ENCODE data around the gene CREB3. TPM values are rescaled to one million over a fixed set of nuclear protein-coding genes. Genes with fewer than 3 reads are reported as not detected.

Gene CREB3
- total and polyA plus RNA-seq, 12 donors, result 47.0 to 142 (median 59.0) TPM

GRCh38 chr9:35767458-35767857 lies 35.0 kb downstream of the CREB3 start:
- no peak overlapping the region for H3K4me3 ChIP-seq
- peaks cover 18 to 23% of the 10 kb centered on the region in 2 donors for H3K4me1 ChIP-seq (replicated peaks in 1 of 2)
- intact Hi-C loops (cut with DNase I), result no loop called here
- H3K36me3 ChIP-seq (replicated peaks in 1 of 2), result no peaks in the 10 kb centered on the region
- WGBS, 4 donors, result 77 to 96% (median 88%) methylated on average over 1 of the region's 1 CpG
- no peak overlapping the region for H3K27ac ChIP-seq
- no peak for TF ChIP-seq POLR2A (IDR thresholded peaks at IDR 0.05)
- TF ChIP-seq CTCF (IDR thresholded peaks at IDR 0.05), result no peak
- no peak for DNase-seq
- H3K9me3 ChIP-seq (replicated peaks in 1 of 3), result no peaks in the 10 kb centered on the region
- H3K27me3 ChIP-seq, result no peaks in the 10 kb centered on the region

- no peaks in the 10 kb centered on the region for H3K36me3 ChIP-seq (replicated peaks in 1 of 2)
- peaks cover 18 to 23% of the 10 kb centered on the region in 2 donors for H3K4me1 ChIP-seq (replicated peaks in 1 of 2)
- WGBS, 4 donors, result 88 to 100% (median 94%) methylated on average over 1 of the region's 1 CpG
- H3K27me3 ChIP-seq, result no peaks in the 10 kb centered on the region
- no peaks in the 10 kb centered on the region for H3K9me3 ChIP-seq (replicated peaks in 1 of 3)
- DNase-seq, result no peak
- intact Hi-C loops (cut with DNase I), result no loop called here
- TF ChIP-seq CTCF (IDR thresholded peaks at IDR 0.05) (no peak), POLR2A (IDR thresholded peaks at IDR 0.05) (no peak)
- H3K4me3 ChIP-seq, result no peak overlapping the region
- no peak overlapping the region for H3K27ac ChIP-seq
Measured at GRCh38 chr9:35769763-35770162, 37.3 kb downstream of the CREB3 start.

- H3K4me3 ChIP-seq, result no peak overlapping the region
- H3K36me3 ChIP-seq (replicated peaks in 1 of 2), result no peaks in the 10 kb centered on the region
- H3K27me3 ChIP-seq, result no peaks in the 10 kb centered on the region
- peak overlapping the region; percentile 5 to 68 (median 27) for H3K27ac ChIP-seq
- no peaks in the 10 kb centered on the region for H3K9me3 ChIP-seq (replicated peaks in 1 of 3)
- TF ChIP-seq CTCF (IDR thresholded peaks at IDR 0.05), result no peak
- TF ChIP-seq POLR2A (IDR thresholded peaks at IDR 0.05), result no peak
- intact Hi-C loops (cut with DNase I), result no loop called here
- H3K4me1 ChIP-seq (replicated peaks in 1 of 2), result peaks cover 18 to 29% of the 10 kb centered on the region in 2 donors
- DNase-seq, result peak in 6 of 7 donors; percentile 44 to 83 (median 54)
- WGBS, 4 donors, result 3 to 8% (median 7%) methylated on average over 4 of the region's 4 CpGs
Measured at GRCh38 chr9:35771075-35771433, 38.6 kb downstream of the CREB3 start.

- no peaks in the 10 kb centered on the region for H3K9me3 ChIP-seq (replicated peaks in 1 of 3)
- no peaks in the 10 kb centered on the region for H3K36me3 ChIP-seq (replicated peaks in 1 of 2)
- no peak overlapping the region for H3K4me3 ChIP-seq
- H3K27ac ChIP-seq, result peak overlapping the region; percentile 5 to 68 (median 27)
- TF ChIP-seq CTCF (IDR thresholded peaks at IDR 0.05) (no peak), POLR2A (IDR thresholded peaks at IDR 0.05) (no peak)
- peaks cover 18 to 32% of the 10 kb centered on the region in 2 donors for H3K4me1 ChIP-seq (replicated peaks in 1 of 2)
- DNase-seq, result peak in 3 of 7 donors; percentile 35 to 66 (median 55)
- intact Hi-C loops (cut with DNase I), result no loop called here
- WGBS, 4 donors, result 12 to 24% (median 19%) methylated on average over 1 of the region's 1 CpG
- no peaks in the 10 kb centered on the region for H3K27me3 ChIP-seq
Measured at GRCh38 chr9:35771534-35771933, 39.1 kb downstream of the CREB3 start.

Data from adrenal gland (tissue), 12 donors.